ENCODE data around the gene NOXO1.

The NOXO1 gene

GRCh38 chr16:1989209-1990100, 8.2 kb upstream of the NOXO1 start, which contains the start of gene SYNGR3:
Gene SYNGR3, plus strand, starts transcription at chr16:1989970. Its CDS starts 133 bp downstream, at chr16:1990103.
- H3K4me3 ChIP-seq (ENCODE audit: low read depth, low read length) = peak within 1 kb of the TSS; percentile 17
- TF ChIP-seq, protein P1, sequence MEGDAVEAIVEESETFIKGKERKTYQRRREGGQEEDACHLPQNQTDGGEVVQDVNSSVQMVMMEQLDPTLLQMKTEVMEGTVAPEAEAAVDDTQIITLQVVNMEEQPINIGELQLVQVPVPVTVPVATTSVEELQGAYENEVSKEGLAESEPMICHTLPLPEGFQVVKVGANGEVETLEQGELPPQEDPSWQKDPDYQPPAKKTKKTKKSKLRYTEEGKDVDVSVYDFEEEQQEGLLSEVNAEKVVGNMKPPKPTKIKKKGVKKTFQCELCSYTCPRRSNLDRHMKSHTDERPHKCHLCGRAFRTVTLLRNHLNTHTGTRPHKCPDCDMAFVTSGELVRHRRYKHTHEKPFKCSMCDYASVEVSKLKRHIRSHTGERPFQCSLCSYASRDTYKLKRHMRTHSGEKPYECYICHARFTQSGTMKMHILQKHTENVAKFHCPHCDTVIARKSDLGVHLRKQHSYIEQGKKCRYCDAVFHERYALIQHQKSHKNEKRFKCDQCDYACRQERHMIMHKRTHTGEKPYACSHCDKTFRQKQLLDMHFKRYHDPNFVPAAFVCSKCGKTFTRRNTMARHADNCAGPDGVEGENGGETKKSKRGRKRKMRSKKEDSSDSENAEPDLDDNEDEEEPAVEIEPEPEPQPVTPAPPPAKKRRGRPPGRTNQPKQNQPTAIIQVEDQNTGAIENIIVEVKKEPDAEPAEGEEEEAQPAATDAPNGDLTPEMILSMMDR (IDR thresholded peaks at IDR 0.05; ENCODE audit: low read depth, low read length) = no peak

DNA sequence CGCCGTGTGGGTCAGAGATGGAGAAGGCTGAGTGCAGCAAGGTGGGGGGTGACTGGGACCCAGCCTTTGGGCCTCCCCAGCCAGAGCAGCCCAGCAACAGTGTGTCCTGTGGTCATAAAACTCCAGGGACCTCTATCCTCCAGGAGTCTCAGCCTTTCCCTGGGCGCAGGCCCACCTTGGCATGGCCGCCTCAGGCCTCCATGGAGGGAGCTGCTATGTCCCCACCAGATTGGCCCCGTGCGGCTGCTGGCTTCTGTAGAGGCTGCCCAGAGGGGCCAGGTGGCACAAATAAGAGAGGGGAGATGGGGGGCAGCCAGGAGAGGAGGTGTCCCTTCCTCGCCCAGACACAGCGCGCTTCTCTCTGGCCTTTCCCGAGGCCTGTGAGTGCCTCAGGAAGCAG, 5.9 kb upstream of the NOXO1 start:
- TF ChIP-seq, protein P1 (IDR thresholded peaks at IDR 0.05; ENCODE audit: low read depth, low read length) = no peak
- H3K4me3 ChIP-seq (ENCODE audit: low read depth, low read length) = no peak overlapping the region

GRCh38 chr16:1985466-1986150, 4.3 kb upstream of the NOXO1 start:
- H3K4me3 ChIP-seq (ENCODE audit: low read depth, low read length) = no peak overlapping the region
- TF ChIP-seq, protein P1 (IDR thresholded peaks at IDR 0.05; ENCODE audit: low read depth, low read length) = no peak

DNA sequence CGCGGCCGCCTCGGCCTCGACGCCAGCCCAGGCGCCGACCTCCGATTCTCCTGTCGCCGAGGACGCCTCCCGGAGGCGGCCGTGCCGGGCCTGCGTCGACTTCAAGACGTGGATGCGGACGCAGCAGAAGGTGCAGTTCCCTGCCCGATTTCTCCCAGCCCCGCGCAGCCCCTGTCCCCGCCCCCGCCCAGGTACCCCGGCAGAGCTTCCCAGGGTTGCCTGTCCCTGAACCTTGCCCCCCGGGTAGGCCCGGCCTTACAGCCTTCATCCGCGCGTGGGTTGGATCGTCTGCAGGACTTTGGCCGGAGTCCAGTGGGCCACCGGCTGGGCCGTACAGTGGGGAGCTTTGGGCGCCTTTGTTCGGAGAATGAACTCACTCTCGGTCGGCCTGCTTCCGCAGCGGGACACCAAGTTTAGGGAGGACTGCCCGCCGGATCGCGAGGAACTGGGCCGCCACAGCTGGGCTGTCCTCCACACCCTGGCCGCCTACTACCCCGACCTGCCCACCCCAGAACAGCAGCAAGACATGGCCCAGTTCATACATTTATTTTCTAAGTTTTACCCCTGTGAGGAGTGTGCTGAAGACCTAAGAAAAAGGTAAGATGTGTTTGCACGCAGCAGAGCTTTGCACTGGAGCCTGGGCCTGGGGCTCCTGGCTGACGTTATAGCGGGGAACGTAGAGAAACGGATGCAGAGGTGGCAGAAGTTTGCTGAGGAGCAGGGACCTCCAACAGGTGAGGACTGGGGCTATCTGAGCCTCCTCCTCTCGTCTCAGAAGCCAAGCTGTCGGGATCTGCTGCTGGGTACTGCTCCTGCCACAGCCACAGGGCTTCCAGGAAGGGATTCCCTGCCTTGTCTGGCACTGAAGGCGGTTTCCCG, 3.3 kb upstream of the NOXO1 start:
- H3K4me3 ChIP-seq (ENCODE audit: low read depth, low read length) = peak overlapping the region; percentile 74
- TF ChIP-seq, protein P1 (IDR thresholded peaks at IDR 0.05; ENCODE audit: low read depth, low read length) = no peak

DNA sequence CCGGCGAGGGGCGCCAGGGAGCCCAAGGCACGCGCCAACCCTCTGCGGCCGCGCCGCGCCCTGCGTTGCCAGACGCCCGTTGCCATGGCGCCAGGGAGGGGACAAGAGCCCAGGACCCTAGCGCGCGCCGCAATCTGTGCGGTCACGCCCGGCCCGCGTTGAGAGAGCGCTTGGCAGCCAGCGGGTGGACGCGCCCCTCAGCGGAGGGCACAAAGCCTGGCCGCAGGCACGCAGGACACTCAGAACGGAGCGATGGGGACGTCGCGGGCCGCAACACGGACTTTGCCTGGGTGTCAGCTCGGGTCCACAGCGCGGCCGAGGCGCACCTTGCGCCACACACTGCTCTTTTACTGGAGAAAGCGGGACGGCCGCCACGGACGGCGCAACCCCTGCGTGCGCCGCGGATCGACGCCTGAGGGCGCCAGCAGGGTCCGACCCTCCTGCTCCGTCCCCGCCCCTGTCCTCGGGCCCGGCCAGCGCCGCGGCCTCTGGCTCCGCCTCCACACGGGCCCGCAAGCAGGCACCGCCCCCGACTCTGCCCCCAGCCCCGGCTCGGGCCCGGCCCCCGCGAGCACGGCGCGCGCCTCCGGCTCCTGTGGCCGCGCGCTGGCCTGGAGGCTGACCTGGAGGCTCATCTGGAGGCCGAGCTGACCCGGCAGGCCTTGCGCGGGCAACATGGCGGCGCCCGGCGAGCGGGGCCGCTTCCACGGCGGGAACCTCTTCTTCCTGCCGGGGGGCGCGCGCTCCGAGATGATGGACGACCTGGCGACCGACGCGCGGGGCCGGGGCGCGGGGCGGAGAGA, 2.5 kb upstream of the NOXO1 start, which contains the start of gene GFER:
Gene GFER (plus strand): TSS at position 650 of the 803 bp plus-strand sequence. CDS start 26 bp downstream, at position 676.
- TF ChIP-seq, protein P1 (IDR thresholded peaks at IDR 0.05; ENCODE audit: low read depth, low read length) = peak; percentile 27; the same call in 1 of the 2 replicates
- H3K4me3 ChIP-seq (ENCODE audit: low read depth, low read length) = peak within 1 kb of the TSS; percentile 74

- peak overlapping the region; percentile 62 for H3K4me3 ChIP-seq (ENCODE audit: low read depth, low read length)
- TF ChIP-seq, protein P1 (IDR thresholded peaks at IDR 0.05; ENCODE audit: low read depth, low read length) = no peak
These were observed 1.8 kb upstream of the NOXO1 start for GRCh38 chr16:1982991-1983543.
